Measurements from ENCODE around the gene STOML3.

DNA sequence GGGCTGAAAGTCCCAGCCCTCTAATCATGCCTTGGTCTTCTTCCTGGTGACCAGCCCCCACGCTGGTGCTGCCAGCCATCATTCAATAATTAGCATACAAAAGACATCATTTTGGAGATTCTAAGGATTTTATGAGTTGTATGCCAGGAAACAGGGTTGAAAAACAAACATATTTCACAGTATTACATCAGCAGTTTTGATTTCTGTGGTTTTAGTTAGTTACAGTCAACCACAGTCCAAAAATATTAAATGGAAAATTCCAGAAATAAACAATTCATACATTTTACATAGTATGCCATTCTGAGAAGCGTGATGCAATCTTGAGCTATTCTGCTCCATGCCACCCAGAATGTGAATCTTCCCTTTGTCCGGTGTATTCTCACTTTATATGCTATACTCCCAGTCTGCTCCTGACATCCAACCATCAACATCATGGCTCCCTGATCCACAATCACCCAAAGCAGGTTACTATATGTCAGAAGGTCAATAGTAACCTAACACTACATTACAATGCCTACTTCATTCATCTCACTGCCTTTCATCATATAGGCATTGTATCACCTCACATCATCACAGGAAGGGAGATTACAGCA is 49.2 kb downstream of the STOML3 start:
- TF ChIP-seq, protein P1, sequence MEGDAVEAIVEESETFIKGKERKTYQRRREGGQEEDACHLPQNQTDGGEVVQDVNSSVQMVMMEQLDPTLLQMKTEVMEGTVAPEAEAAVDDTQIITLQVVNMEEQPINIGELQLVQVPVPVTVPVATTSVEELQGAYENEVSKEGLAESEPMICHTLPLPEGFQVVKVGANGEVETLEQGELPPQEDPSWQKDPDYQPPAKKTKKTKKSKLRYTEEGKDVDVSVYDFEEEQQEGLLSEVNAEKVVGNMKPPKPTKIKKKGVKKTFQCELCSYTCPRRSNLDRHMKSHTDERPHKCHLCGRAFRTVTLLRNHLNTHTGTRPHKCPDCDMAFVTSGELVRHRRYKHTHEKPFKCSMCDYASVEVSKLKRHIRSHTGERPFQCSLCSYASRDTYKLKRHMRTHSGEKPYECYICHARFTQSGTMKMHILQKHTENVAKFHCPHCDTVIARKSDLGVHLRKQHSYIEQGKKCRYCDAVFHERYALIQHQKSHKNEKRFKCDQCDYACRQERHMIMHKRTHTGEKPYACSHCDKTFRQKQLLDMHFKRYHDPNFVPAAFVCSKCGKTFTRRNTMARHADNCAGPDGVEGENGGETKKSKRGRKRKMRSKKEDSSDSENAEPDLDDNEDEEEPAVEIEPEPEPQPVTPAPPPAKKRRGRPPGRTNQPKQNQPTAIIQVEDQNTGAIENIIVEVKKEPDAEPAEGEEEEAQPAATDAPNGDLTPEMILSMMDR (IDR thresholded peaks at IDR 0.05; ENCODE audit: low read depth, low read length) = no peak
- TF ChIP-seq EZH2phosphoT487 (IDR thresholded peaks at IDR 0.05; ENCODE audit: low read depth) = no peak
